Cardiac fibroblast (primary cell): ENCODE measurements around the gene LDHD.

Source experiments
- DNase-seq, 2 donors: peaks; one replicate each; pipeline versions ENCODE4 v3.0.0 to v3.0.0-alpha.2; 2010; ENCODE audit warnings: low read depth in 2 of 2
- H3K4me3 ChIP-seq, 2 donors: replicated peaks in 1 of 2; 1 replicate in 1 of 2; 2 replicates in 1 of 2; pipeline ENCODE4 v1.5.1; 2011; ENCODE audit warnings: low read depth in 2 of 2, low read length in 2 of 2, mild to moderate bottlenecking in 2 of 2, moderate library complexity in 1 of 2
- CTCF ChIP-seq: IDR thresholded peaks from one replicate; pipeline ENCODE4 v1.5.1; 2011; ENCODE audit warnings: low read depth, mild to moderate bottlenecking, low read length, inconsistent platforms

LDHD gene

DNA sequence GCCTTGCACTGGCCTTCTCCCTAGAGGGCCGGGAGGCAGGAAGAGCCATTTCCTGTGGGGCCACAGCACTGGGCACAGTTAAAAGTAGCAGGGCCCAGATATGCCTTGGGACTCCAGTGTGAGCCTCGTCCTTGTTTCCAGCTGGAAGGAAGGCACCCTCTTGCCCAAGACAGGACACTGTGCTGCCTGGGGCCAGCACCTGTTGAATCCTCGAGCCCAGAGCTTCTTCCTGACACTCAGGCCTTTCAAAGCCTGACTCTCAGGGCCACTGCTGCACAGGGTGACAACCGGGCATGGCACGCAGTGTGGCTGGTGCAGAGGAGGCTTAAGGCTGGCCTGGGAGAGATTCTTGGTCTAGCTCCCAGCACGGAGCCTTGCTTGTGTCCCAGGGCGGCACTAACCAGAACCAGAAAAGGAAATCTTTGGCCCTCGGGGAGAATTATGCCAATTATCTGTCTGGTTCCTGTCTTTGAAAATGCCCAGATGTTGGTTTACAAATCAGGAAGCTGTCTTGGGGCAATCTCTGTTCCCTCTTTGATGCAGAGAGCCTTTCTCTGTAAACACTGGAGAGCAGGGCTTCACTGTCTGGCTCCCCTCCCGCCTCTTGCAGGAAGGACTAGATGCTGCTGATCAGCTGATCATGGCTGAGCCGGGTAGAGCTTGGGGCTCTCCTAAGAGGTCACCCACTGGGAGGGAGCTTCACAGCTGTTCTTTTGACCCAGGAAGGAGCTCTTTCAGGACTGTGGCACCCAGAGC lies 11.1 kb downstream of the LDHD start:
- TF ChIP-seq CTCF, result no peak
- peak in 1 of 2 donors; percentile 68 for DNase-seq
- H3K4me3 ChIP-seq, result no peak overlapping the region

GRCh38 chr16:75104836-75105235 lies 11.7 kb downstream of the LDHD start:
- H3K4me3 ChIP-seq, result no peak overlapping the region
- no peak for TF ChIP-seq CTCF

GRCh38 chr16:75103994-75104393 lies 12.6 kb downstream of the LDHD start:
- H3K4me3 ChIP-seq, result no peak overlapping the region
- no peak for DNase-seq
- TF ChIP-seq CTCF, result no peak

More at GRCh38 chr16:75104836-75105235, 11.7 kb downstream of the LDHD start:
- DNase-seq, result no peak

DNA sequence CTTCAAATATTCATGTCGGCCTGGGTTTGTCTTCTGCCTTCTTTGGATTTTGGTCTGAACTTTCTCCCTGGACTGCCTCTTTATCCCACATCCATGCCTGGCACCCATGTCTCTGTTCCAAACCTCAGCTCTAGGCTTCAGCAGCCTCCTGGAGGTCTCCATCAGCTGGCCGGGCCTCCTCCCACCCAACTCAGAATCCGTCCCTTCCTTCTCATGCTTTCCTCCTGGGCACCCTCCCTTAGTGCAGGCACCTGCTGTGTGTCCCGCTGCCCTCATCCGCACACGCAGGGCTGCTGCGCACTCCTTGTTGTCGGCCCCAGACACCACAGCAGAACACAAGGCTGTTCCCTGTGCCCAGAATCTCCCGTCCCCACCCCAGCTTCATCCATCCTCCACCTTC lies 14.0 kb downstream of the LDHD start:
- TF ChIP-seq CTCF, result no peak
- no peak overlapping the region for H3K4me3 ChIP-seq
- no peak for DNase-seq

- no peak for TF ChIP-seq CTCF
- no peak for DNase-seq
- no peak overlapping the region for H3K4me3 ChIP-seq
Measured at GRCh38 chr16:75101635-75102034, 14.9 kb downstream of the LDHD start.

- H3K4me3 ChIP-seq, result no peak overlapping the region
- TF ChIP-seq CTCF, result no peak
- DNase-seq, result no peak
Measured at GRCh38 chr16:75100603-75100990, 16.0 kb downstream of the LDHD start.
